Coronary artery (tissue), 2 donors: Measurements from ENCODE around the gene SP6.

ENCODE experiments used
- DNase-seq: peaks from one replicate; pipeline ENCODE4 v3.0.0-alpha.2; 2017; ENCODE audit warnings: low spot score
- H3K27ac ChIP-seq, 2 donors: fragments of 200-600 bp; sonication (generic); one replicate each; pipeline ENCODE4 v1.5.1; 2016 to 2019
- H3K4me3 ChIP-seq: fragments of 200-600 bp; sonication (generic); 2 replicates; pipeline ENCODE4 v1.5.1; 2016; ENCODE audit warnings: mild to moderate bottlenecking, moderate library complexity
- TF ChIP-seq, protein P1 (sequence below): fragments of 200-600 bp; sonication (generic); IDR thresholded peaks from one replicate; pipeline ENCODE4 v1.5.1; 2019; ENCODE audit warnings: antibody characterized with exemption

The SP6 gene

DNA sequence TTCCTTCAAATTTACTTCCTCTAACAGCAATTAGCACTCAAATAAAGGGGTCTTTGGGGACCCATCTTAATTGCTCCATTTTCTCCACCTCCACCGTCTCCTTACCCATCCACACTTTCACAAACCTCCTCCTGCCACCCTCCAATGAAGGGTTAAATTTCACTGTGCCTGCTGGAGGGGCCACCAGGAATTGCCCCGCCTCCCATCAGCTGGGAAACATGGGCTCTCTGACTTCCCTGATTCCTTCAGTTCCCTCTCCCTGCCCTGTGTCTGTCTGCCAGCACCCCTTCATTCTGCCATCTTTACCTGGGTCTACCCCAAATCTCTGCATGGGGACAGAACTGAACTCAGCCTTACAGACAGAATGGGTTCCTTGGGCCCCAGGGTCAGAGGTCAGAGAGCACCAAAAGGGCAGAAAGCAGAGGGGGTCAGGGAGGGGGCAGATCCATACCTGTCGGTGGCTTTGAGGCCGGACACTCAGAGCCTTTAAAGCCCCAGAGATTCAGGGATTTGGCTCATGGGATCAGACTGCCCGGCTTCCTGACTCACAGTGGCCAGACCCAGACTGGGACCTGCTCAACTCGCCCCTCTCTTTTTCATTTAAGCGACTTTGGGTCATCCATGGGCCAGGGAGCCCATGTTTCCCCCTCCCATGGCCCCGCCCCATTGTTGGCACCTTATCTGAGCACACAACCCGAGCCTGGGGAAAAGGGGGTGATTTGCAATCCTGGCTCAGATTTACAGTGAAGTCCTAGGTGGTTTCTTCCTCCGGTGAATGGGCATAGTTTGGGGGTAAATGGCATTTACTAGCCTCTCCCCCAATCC, 27.5 kb upstream of the SP6 start:
- no peak for DNase-seq
- Histone ChIP-seq H3K4me3 (no peak overlapping the region), H3K27ac (no peak overlapping the region)
- TF ChIP-seq, protein P1, sequence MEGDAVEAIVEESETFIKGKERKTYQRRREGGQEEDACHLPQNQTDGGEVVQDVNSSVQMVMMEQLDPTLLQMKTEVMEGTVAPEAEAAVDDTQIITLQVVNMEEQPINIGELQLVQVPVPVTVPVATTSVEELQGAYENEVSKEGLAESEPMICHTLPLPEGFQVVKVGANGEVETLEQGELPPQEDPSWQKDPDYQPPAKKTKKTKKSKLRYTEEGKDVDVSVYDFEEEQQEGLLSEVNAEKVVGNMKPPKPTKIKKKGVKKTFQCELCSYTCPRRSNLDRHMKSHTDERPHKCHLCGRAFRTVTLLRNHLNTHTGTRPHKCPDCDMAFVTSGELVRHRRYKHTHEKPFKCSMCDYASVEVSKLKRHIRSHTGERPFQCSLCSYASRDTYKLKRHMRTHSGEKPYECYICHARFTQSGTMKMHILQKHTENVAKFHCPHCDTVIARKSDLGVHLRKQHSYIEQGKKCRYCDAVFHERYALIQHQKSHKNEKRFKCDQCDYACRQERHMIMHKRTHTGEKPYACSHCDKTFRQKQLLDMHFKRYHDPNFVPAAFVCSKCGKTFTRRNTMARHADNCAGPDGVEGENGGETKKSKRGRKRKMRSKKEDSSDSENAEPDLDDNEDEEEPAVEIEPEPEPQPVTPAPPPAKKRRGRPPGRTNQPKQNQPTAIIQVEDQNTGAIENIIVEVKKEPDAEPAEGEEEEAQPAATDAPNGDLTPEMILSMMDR: no peak

DNA sequence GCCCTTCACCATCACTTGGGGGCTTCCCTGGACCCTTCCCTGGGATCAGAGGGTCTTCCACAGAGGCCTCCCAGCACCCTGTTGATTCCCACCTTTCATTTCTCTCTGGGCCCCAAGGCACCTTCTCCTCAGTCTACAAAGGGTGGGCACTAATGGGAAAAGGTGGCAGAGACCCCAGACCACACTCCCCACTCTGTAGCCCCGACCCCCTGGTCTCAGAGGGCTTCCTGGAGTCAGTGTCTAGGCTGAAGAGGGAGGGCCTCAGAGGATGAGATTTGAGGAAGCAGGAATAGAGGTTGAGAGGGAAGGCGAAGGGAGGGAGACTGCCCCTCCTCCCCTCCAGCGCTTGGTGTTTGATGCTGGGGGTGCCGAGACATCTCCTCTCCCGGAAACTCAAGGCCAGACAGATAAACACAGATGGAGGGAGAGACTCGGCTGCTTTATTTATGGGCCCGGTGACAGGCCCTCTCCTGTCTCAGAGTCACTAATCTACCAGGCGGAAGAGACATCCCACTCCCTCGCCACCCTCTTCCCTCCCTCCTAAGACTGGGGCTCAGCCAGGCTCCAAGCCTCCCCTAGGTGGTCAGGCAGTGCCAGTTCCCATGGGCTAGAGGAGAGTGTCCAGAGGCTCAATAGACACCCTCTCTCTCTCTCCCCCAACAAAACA, 26.5 kb upstream of the SP6 start:
- H3K27ac ChIP-seq: no peak overlapping the region
- TF ChIP-seq, protein P1: no peak
- no peak overlapping the region for H3K4me3 ChIP-seq
- no peak for DNase-seq

DNA sequence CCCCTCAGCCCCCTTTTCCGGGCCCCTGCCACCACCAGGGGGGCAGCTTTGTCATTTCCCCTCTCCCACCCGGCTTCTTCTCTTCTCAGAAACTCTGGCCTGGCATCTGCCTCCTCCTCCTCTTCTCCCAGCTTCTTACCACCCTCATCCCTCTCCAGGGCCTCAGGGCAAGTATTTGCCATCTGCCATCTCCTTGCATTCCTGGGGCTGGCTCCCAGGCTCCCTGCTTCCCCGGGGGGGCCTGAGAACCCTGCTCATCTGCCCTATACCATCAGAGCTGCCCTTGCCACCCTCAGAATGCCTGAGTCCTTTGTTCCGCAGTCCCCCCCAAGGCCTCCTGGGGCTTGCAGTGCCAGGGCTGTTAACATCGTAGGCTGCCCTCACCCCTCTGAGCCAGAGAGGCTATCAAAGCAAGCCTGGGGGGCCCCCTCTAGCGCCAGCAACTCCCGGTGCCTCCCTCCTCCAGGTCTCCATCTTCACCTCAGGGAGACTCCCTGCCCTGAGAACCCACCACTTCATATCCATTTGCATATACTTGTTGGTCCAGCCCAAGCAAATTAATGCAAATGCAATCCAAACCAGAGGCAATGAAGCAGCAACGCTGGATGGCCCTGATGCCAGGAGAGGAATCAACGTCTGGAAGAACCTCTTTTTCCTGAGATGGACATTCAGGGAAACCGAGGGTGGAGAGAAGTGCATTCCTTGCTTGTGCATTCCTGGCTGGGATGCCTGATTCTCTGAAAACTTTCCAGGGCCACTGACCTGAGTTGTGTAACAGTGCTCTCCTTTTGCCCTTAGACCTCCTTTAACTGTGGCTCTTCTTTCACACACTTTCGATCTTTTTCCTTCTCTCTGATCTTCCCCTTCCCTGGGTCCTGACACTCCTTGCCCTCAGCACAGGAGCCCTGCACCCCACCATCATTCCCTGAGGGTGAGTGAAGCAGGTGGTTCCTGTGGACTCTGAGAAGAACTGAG, 24.3 kb upstream of the SP6 start:
- Histone ChIP-seq H3K27ac (no peak overlapping the region), H3K4me3 (no peak overlapping the region)
- no peak for DNase-seq
- TF ChIP-seq, protein P1: no peak

DNA sequence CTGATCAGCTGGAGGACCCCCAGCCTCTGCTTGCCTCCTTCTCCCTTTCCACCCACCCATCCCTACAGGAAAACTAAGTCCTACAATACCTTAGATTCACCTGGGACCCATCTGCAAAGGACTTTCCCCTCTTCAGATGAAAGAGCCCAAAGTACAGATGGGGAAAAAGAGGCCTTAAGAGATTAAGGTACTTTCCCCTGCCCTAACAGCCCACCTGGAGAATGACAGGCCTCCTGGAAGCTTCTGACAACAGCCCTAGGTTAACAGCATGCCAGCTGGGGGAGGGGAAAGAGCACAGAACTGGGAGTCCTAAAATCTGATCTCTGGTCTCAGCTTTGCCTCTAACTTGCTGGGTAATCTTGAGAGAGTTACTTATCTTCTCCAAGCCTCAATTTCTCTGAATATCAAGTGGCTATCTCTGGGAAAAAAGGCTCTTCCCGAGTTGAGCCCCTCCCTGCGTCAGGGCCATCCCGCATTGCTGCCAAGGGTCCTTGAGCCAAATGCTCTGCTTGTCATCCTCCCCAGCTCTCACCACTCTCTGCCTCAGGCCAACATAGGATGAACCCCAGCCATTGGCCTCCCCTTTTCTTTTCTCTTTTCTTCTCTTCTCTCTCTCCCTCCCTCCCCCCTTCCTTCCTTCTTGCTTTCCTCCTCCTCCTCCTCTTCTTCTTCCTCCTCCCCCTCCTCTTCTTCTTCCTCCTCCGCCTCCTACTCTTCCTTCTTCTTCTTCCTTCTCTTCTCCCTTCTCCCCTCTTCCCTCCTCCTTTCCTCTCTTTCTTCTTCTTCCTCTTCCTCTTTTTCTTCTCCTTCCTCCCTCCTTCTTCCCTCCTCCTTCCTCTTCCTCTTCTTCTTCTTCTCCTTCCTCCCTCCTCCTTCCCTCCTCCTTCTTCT, 22.5 kb upstream of the SP6 start:
- no peak overlapping the region for H3K4me3 ChIP-seq
- DNase-seq: no peak
- H3K27ac ChIP-seq: no peak overlapping the region
- TF ChIP-seq, protein P1: no peak

DNA sequence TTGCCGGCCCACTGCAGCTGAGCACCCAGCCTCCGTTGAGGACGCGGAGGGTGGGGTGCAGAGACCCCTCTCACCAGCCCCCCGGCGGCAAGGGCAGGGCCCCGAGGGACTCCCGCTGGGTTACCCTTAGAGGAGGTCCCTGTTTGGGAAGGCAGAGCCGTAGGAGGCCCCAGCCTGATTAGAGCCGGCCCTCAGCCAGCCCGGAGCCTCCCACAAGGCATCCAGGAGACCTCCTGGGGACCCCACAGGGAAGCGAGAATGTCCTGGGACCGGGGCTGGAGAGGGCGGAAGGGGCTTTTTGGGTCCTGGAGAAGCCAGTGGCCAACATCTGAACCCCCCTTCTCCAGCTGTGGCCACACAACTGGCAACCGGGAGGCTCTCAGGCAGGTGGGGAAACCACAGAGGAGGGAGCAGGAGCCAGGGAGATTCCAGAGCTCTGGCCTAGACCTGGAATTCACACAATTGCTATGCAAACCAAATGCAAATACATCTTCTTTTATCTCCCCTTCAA, 21.7 kb upstream of the SP6 start:
- TF ChIP-seq, protein P1: no peak
- no peak overlapping the region for H3K27ac ChIP-seq
- peak overlapping the region; percentile 25 for H3K4me3 ChIP-seq
- no peak for DNase-seq
